Measurements from ENCODE around the gene MAU2.

- TF ChIP-seq EZH2 (IDR thresholded peaks at IDR 0.05; ENCODE audit: borderline replicate concordance, low read depth, low read length, poor library complexity, severe bottlenecking) (no peak), CTCF (conservative IDR thresholded peaks at IDR 0.05; ENCODE audit: low read depth, low read length) (0 out of 2 replicates have a peak, but pooled peaks have one; percentile 5)
Observed at GRCh38 chr19:19343016-19343362, 22.4 kb downstream of the MAU2 start.
